ENCODE data around the gene STMN1.

GRCh38 chr1:25885602-25886001 is 20.6 kb downstream of the STMN1 start:
- TF ChIP-seq POLR2A (IDR thresholded peaks at IDR 0.05): no peak
- no peak for TF ChIP-seq CTCF (IDR thresholded peaks at IDR 0.05)
